Left renal cortex interstitium (tissue), 4 donors: ENCODE data around the gene DCUN1D5. TPM values are rescaled to one million over a fixed set of nuclear protein-coding genes. Genes with fewer than 3 reads are reported as not detected.
"Not testable (repeated sequence)": the region's sequence is repeated elsewhere in the genome, so short reads cannot be mapped to it uniquely, and the experiment has no call there.

ENCODE experiments used
- DNase-seq, 4 donors: peaks; one replicate each; pipeline ENCODE4 v3.0.0-alpha.2; 2013; ENCODE audit warnings: low read depth in 4 of 4, low spot score in 2 of 4, missing footprints in 1 of 4
- polyA plus RNA-seq, 4 donors: library from polyadenylated mRNA; unstranded; fragments of 120-200 nt; gene quantifications; one replicate each; pipeline ENCODE4 v1.2.1, GENCODE V29; 2013; ENCODE audit not compliant: insufficient read length in 4 of 4

The DCUN1D5 gene
- polyA plus RNA-seq, 4 donors: 32.3 to 40.0 (median 37.1) TPM

DNA sequence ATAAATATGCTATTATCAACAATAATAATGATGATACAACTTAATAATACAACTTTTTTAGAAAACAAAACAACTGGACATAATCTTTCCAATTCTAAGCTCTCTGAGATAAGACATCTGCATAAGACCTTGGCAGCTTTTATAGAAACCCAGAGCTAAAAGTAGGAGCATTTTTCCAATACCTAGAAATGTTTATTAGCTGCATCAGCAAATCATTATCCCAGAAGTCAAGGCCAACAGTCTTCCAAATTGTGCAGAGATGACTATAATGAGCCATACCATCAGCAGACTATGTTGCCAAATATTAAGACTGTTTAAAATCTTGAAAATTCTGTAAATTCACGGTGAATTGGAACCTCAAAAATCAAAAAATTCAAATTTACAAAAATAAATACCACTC is 30.3 kb downstream of the DCUN1D5 start:
- DNase-seq: no peak

- DNase-seq: peak in 2 of 4 donors; percentile 11 to 32
These were observed 36.6 kb downstream of the DCUN1D5 start for GRCh38 chr11:103055221-103055890.

GRCh38 chr11:103053997-103054396 is 38.0 kb downstream of the DCUN1D5 start:
- no peak for DNase-seq

DNA sequence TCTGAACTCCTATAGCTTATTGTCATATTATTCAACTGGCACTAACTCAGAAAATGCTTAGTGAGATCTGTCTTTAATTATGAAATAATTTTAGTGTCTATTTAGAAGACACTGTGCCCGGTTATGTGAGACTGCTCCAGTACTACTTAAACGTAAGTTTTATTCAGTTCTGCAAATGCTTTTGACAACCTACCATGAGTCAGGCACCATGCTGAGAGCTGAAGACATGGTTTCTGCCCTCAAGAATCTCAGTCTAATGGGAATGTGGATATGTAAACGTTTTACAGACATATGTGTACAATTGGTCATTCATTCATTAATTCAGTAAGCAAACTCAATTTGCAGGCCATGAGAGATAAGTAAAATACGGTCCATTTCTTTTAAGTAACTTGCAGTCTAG is 40.0 kb downstream of the DCUN1D5 start:
- DNase-seq: no peak

DNA sequence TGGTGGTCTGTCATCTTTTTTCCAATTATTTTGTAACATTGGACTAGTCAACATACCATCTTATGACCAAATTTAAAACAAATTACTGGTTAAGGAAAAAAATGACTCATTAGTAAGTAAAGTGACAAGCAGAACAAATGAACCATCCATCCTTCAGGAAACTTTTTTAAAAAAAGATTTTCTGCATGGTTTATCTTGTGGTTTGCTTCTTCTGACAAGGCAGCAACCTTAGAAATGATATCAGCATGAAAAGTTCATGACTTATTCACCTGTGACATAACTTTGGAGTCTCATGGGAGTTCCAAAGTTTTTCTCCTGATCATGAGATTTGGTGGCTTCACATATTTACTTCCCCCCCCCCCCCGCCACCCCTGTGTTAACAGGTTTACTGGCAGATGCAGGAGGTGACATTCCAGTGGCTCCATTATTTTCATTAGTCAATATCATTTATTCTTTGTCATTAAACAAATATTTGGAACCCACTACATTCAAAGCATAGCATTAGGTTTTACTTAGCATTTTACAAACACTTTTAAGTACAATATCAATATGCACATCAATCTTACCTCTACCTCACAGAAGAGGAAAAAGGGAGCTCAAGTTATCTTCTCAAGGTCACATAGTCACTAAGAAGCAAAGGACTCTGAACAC is 40.7 kb downstream of the DCUN1D5 start:
- DNase-seq: no peak

DNA sequence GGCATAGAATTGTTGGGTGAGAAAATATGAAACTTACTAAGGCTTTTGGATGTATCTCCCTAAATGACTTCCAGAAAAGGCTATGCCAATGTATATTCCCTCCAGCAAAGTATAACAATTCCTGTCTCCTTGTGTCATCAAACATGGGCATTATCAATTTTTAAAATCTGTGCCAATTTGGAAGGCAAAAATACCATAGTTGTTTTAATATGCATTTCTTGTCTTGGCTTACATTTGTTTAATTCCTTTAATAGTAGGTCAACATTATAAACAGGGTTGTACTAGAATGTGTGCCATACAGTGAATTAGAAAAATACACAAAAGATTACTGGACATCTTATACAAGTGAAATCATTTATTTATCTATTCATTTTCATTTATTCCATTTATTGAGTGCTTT is 41.6 kb downstream of the DCUN1D5 start:
- no peak for DNase-seq

DNA sequence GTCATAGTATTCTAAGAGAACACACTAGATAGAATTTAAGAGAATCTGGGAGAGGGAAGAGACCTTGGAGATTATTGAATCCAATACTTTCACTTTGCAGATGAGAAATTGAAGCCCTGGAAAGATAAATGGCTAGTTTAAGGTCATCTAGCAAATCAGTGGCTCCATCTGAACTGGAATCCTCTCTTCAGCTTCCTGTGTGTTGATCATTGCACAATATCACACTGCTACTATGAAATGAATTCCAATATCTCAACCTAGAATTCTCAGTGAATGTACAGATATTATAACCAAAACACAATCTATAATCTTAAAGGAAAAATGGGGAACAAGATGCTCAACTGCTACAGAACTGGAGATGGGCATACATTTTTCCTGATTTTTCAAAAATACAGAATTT is 44.1 kb downstream of the DCUN1D5 start:
- DNase-seq: no peak

DNA sequence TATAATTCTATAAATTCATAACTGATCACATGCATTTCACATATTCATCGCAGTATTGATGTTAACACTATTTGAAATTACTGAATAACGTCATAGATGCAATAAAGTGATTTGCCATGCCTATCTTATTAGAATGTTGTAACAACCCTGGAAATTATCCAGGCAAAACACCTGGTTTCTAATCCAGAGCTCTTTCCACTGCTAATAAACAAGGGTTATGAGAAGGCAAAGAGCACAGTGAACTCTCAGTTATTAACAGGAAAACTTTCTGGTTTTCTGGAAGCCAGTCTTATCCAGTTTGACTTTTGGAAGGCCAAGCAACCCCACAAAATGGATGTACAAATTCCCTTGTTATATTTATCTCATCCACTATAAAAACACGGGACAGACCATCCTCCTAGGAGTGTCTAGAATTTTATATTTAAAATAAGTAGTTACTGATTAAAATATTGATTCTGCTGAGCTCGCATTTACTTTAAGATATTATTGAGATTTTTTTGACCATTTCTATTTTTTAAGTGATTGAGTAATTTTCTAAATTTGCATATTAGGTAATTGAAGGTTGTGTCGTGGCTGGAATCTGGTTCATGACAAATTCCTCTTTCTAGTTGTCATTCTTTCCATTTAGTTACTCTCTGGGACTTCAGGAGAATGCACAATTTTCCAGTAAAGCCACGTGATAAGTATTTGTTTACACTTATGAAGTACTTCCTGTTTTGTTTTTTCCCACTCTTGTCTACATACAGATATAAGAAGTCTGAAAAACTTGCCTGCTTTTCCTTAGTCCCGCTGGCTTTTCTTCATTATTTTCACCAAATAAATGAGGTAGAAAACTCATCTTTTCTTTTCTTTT is 47.9 kb downstream of the DCUN1D5 start:
- DNase-seq: no peak

- no peak for DNase-seq
These were observed 49.8 kb downstream of the DCUN1D5 start for GRCh38 chr11:103042161-103042560.

GRCh38 chr11:103035791-103036434 is 56.0 kb downstream of the DCUN1D5 start:
- peak in 2 of 4 donors; percentile 5 to 21 for DNase-seq

- no peak for DNase-seq
These were observed 56.7 kb downstream of the DCUN1D5 start for GRCh38 chr11:103035216-103035615.

DNA sequence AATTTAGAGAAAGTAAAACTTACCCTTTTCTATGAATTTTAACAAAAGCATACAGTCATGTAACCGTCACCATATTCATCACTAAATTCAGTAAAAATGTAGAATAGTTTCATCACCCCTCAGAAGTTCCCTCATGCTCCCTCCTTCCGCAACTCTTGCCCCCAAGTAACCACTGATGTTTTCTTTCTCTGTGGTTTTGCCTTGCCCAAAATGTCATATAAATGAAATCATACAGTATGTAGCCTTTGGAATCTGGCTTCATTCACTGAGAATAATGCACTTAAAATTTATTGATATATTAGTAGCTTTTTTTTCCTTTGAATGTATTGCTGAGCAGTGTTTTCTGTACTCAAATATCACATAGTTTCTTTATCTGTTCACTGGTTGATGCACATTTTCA is 60.1 kb downstream of the DCUN1D5 start:
- DNase-seq: no peak

DNA sequence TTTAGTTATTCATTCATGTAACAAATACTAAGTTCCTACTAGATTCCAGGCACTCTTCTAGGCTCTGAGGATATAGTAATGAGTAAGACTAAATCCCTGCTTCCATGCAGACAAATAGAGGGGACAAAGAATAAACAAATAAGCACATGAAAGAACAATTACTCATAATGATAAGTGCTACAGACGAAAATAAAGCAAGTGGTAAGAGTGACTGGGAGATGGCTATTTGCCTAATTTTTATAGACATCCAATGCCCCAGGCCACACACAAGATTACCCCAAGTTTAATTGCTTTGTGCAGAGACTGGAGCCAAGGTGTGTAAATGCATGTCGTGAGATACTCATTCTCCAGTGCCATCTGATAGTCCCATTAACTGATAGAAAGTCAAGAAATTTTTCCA is 62.6 kb downstream of the DCUN1D5 start:
- DNase-seq: no peak

DNA sequence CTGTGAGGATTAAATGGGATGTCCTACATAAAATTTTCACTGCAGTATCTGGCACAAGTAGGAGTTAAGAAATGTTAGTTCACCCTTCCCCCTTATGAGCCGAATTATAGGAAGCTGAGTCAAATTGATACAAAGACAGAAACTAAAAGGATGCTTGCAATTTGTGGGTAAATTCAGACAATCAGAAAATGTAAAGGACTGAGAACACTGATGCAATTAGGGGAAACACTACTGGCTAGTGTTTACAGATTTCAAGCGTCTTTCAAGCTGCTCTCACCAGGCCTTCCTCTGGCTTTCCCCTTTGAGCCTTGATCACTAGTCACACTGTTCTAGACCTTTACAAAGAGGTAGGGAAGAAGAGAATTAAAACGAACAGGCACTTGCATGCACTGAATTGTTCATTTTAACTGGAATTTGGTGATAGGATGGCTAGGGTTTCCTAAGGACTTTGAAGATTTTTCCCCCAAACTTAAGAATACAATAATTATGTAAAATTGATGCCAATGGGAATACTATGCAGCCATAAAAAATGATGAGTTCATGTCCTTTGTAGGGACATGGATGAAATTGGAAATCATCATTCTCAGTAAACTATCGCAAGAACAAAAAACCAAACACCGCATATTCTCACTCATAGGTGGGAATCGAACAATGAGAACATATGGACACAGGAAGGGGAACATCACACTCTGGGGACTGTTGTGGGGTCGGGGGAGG is 63.5 kb downstream of the DCUN1D5 start:
- not testable (repeated sequence) for DNase-seq

- no peak for DNase-seq
These were observed 67.9 kb downstream of the DCUN1D5 start for GRCh38 chr11:103024086-103024485.

DNA sequence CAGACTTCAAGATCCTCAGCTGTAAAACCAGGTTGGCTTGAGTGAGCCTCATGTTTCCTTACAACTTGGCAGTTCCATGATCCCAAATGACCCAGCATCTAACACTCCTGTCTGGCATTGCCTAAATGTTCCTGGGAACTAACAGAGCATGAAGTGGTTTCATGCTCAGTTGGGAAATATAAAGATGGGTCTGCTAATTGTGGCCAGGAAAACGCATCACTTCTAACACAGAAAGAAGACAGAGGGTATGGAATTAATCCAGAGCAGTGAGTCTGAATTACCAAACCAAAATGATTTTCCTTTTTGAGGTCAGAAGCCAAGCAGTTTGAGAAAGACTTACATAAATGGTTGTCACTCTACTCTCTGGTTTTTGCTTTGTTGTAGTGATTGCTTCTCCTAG is 75.9 kb downstream of the DCUN1D5 start:
- DNase-seq: no peak

DNA sequence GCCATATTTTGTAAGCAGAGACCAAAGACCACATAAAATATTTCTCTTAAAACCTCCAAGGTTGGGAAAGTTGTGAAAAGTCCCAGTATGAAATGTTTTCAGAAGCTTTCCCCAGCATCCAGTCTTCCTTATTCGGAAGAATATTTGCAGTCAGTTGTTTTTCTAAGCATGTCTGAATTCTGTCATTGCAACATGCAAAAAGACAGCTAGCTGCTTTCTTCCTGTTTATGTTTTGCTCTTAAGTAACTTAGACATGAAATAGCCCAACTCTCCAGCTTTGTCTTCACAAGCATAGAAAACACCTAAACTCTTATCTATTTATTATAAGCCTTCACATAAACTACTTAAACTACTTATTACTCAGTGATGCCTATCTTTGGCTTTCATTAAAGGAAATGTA is 78.5 kb downstream of the DCUN1D5 start:
- DNase-seq: no peak
